HEK293 (cell line): ENCODE results near the gene SEPTIN12.

Experiments used
- CTCF ChIP-seq: fragments of 450-650 bp; formaldehyde crosslinking; IDR thresholded peaks from 2 replicates; pipeline ENCODE4 v1.5.1; 2016; ENCODE audit warnings: missing biosample characterization, missing genetic modification characterization
- HIC1 ChIP-seq: fragments of 450-650 bp; formaldehyde crosslinking; IDR thresholded peaks from 2 replicates; pipeline ENCODE4 v1.5.1; 2016; ENCODE audit warnings: missing biosample characterization, missing genetic modification characterization
- MYNN ChIP-seq: fragments of 450-650 bp; formaldehyde crosslinking; IDR thresholded peaks from 2 replicates; pipeline ENCODE4 v1.5.1; 2016; ENCODE audit warnings: missing biosample characterization, missing genetic modification characterization, borderline replicate concordance
- OVOL3 ChIP-seq: fragments of 450-650 bp; formaldehyde crosslinking; IDR thresholded peaks from 2 replicates; pipeline ENCODE4 v1.5.1; 2016; ENCODE audit warnings: missing biosample characterization, missing genetic modification characterization
- PRDM10 ChIP-seq: fragments of 450-650 bp; formaldehyde crosslinking; IDR thresholded peaks from 2 replicates; pipeline ENCODE4 v1.5.1; 2016; ENCODE audit warnings: missing biosample characterization, missing genetic modification characterization
- ZBTB26 ChIP-seq: fragments of 450-650 bp; formaldehyde crosslinking; optimal IDR thresholded peaks from 2 replicates; pipeline ENCODE3; 2016; ENCODE audit warnings: missing biosample characterization, mild to moderate bottlenecking, missing genetic modification characterization
- ZFP41 ChIP-seq: fragments of 450-650 bp; formaldehyde crosslinking; IDR thresholded peaks from 2 replicates; pipeline ENCODE4 v1.5.1; 2016; ENCODE audit warnings: missing biosample characterization, missing genetic modification characterization, borderline replicate concordance
- ZNF140 ChIP-seq: fragments of 450-650 bp; formaldehyde crosslinking; IDR thresholded peaks from 2 replicates; pipeline ENCODE4 v1.5.1; 2016; ENCODE audit warnings: missing biosample characterization, missing genetic modification characterization
- ZNF501 ChIP-seq: fragments of 450-650 bp; formaldehyde crosslinking; IDR thresholded peaks from 2 replicates; pipeline ENCODE4 v1.5.1; 2016; ENCODE audit warnings: missing biosample characterization, missing genetic modification characterization
- ZSCAN5A ChIP-seq: fragments of 450-650 bp; formaldehyde crosslinking; IDR thresholded peaks from 2 replicates; pipeline ENCODE4 v1.5.1; 2016; ENCODE audit warnings: missing biosample characterization, missing genetic modification characterization
- ZXDB ChIP-seq: fragments of 450-650 bp; formaldehyde crosslinking; IDR thresholded peaks from 2 replicates; pipeline ENCODE4 v1.5.1; 2016; ENCODE audit warnings: missing biosample characterization, missing genetic modification characterization

- TF ChIP-seq CTCF (tag by site-specific recombination) (no peak), MYNN (tag by site-specific recombination) (no peak), PRDM10 (no peak), ZXDB (tag by site-specific recombination) (no peak), ZSCAN5A (tag by site-specific recombination) (no peak), ZNF501 (no peak), ZBTB26 (tag by site-specific recombination) (no peak), ZNF140 (tag by site-specific recombination) (no peak), OVOL3 (tag by site-specific recombination) (no peak), ZFP41 (tag by site-specific recombination) (no peak), HIC1 (tag by site-specific recombination) (no peak)
These were observed 10.1 kb downstream of the SEPTIN12 start for GRCh38 chr16:4778050-4778392.
